GM15510 (cell line): ENCODE data around the gene FGF18.

Source experiments
- POLR2A ChIP-seq: IDR thresholded peaks from 3 replicates; pipeline ENCODE4 v1.6.1; 2011; ENCODE audit warnings: borderline replicate concordance; ENCODE audit not compliant: insufficient read length; ENCODE audit errors: extremely low read depth

Gene FGF18

DNA sequence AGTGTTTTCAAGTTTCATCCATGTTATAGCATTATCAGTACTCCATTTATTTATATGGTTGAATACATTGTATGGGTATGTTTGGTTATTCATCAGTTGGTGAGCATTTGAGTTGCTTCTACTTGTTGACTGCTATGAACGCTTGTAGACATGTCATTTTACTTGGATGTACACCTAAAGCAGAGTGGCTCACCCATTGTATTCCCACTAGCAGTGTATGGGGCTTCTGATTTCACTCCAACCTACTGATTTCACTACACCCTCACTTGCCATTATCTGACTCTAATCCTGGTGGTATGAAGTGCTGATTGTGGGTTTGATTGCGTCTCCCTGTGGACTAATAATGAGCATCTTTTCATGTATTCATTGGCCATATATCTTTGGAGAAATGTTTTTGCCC is 22.3 kb upstream of the FGF18 start:
- no peak for TF ChIP-seq POLR2A

GRCh38 chr5:171397599-171397998 is 21.8 kb upstream of the FGF18 start:
- TF ChIP-seq POLR2A, result no peak

- TF ChIP-seq POLR2A, result no peak
Observed at GRCh38 chr5:171400169-171400568, 19.3 kb upstream of the FGF18 start.

GRCh38 chr5:171401167-171401947 is 18.1 kb upstream of the FGF18 start:
- TF ChIP-seq POLR2A, result no peak

DNA sequence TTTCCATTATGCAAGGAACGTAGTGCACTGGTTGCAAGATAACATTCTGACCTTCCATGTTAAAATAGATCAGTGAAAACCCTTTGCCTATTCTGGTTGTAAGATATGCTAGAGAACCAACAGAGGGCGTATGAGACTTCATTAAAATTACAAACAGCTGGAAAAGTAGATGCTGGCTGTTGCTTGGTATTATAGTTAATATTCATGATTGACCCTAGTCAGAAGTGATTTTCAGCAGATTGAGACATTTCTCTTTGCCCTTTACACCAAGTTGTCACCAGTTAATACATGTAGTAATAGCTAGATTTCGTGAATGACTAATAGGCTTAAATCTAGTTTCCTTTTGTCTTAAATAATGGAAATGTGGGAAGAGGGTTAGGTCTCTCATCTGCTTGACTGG is 13.8 kb upstream of the FGF18 start:
- no peak for TF ChIP-seq POLR2A

DNA sequence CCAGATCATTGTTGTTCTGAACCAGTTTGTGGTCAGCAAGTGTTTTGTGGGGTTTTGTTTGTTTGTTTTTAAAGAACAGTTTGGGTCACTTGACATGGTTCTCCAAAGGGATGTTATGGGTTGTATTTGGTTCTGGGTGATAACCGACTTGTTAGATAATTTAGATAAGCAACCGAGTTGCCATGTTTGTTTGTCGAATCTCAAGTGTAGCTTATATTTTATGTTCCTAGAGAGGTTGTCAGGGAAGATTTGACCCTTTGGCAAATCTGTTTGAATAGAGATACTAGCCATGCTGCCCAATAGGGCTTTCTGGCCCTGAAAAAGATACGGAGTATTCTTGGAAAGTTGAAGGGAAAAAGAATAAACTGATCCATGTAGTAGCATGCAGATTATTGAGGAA is 12.2 kb upstream of the FGF18 start:
- TF ChIP-seq POLR2A, result no peak

GRCh38 chr5:171409164-171410136 is 10.0 kb upstream of the FGF18 start:
- no peak for TF ChIP-seq POLR2A

DNA sequence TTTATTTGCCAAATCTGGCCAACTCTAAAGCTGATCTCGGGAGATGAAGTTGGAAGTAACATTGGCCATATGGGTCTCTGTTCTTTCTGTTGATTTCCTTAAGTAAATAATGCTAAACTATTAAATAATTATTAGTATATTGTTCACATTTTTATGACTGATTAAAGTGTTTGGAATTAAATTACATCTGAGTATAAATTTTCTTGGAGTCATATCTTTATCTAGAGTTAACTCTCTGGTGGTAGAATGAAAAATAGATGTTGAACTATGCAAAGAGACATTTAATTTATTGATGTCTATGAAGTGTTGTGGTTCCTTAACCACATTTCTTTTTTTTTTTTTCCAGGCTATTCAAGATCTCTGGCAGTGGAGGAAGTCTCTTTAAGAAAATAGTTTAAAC is 9.3 kb upstream of the FGF18 start:
- TF ChIP-seq POLR2A, result no peak

DNA sequence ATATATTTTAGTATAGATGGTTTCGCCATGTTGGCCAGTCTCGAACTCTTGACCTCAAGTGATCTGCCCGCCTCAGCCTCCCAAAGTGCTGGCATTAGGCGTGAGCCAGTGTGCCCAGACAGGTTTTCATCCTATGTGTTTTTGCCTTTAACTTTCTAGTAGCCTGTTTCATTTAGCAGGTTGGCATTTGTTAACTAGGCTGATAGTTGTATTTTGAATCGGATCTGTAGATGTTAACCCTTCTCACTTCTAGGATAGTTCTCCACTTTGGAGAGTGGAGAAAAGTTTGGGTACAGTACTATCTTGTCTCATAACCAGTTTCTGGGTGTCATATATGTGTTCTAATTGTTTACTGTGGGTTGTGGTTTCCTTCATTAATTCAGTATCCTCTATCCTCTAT is 7.3 kb upstream of the FGF18 start:
- peak; percentile 10 for TF ChIP-seq POLR2A

DNA sequence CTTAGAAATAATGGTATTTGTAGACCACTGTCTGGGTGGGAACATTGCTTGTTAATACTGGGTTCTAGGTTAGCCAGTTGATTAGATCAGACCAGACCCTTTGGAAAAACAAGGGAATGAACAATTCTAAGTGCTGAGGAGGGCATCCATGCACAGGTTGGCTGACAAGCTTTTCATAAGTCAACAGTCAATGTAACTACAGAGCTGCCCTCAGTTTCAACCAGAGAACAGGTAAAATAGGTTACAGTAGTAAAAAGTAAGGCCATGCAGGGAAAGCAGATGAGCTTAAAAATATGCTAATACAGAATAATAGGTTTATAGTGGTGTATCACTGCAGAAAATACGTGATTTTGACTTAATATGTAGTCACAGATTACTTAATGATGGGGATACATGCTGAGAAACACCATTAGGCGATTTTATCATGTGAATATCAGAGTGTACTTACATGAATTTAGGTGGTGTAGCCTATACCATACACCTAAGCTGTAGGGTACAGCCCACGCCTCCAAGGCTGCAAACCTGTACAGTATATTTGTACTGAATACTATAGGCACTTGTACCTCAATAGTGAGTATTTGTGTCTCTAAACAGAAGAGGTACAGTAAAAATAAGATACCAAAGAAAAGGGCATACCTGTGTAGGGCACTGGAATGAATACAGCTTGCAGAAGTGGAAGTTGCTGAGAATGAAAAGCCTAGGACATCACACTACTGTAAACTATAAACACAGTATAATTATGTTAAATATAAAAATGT is 6.1 kb upstream of the FGF18 start:
- TF ChIP-seq POLR2A, result no peak

GRCh38 chr5:171415115-171415730 is 4.2 kb upstream of the FGF18 start:
- no peak for TF ChIP-seq POLR2A

DNA sequence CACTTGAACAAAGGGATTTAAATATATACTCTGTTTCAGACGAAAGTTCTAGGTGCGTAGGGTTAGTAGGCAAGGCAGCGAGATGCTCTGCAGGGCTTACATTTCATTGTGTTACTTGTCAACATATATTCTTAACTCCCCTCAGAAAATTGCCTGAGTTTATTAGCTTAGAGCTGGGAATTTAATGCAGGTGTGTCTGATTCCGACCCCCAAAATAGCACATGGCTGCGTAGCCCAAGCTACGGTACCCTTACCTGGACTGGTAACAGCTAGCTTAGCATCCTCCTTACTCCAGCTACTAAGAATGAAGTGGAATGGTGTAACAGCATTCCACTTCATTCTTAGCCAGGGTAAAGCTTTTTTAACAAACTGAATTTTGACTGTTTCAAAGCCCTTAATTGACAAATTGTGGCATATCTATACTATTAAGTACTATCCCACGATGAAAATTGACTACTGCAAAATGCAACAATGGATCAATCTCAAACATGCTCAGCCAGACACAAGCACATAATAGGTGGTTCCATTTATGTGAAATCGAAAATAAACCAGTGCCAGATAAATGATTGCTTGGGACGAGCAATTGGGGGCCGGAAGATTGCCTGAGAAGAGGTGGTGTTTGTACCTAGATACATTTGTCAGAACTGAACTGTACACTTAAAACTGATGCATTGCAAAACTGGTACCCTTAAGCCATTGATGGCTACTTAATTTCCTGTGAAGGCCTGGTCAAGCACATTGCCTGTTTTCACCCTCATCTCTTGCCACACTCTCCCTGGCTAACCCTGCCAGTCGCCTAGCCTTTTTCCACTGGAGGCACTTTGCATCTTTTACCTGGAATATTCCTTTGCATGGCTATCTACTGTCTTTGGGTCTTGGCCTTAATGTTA is 3.0 kb upstream of the FGF18 start:
- no peak for TF ChIP-seq POLR2A

DNA sequence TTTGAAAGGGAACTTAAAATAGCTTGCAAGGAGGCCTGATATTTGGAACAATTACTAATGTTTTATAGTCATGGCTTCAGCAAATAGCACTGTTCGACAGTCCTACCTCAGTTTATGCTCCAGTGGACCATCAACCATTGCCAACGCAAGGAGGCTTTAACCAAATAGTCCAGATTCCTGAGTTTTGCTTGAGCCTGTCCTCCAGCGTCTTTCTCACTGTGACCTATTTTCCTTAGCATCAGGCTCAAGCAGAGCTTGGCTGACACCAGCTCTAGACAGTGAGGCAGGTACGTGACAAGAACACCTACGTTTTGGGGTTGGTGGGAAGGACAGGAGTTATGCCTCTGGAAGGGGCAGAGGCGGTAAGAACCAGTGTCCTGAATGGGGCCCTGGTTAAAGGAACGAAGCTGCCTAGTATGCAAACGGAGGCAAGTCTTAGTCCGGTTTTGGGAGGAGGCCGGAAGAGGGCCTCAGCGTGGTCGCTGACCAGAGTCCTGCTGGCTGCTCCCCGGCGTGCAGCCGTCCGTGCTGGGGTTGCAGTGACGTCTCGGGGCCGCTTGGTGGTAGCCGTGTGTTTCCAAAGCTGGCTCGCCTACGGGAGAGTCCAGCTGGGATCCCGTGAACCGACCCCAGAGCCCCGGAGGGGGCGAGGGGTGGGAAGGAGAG is 998 bp upstream of the FGF18 start:
- no peak for TF ChIP-seq POLR2A
